ENCODE data around the gene TAF3.

Gene TAF3

GRCh38 chr10:7872041-7872442 lies 53.7 kb downstream of the TAF3 start:
- ATAC-seq (ENCODE audit: insufficient read depth, low read depth) = no peak; the same call in 2 of the 3 replicates

DNA sequence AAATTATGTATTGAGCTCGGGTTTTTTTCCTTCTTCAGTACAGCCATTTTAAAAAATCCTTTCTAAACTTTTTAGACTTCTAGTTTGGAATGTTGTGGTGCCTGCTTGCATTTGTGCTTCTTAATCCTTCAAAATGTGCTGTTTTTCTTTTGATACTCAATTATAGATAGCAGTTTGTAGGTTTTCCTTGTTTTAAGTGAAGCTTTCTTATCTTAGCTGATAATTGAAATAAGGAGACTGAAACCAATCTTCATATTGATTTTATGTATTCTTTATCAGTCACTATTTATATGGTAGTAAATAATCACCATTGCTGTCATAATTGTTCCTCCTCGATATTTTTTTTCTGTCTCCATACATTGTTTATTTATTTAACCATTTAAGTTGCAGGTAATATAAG lies 56.6 kb downstream of the TAF3 start:
- Histone ChIP-seq H3K79me2 (ENCODE audit: insufficient read depth, low read length) (peaks cover 13% of the 10 kb centered on the region), H3K4me1 (ENCODE audit: insufficient read depth, low read length) (peaks cover 5% of the 10 kb centered on the region; the same call in 1 of the 2 replicates), H3K4me3 (ENCODE audit: low read depth in 1 of 2, low read length in 2 of 2) (no peak overlapping the region)

More at GRCh38 chr10:7872041-7872442, 53.7 kb downstream of the TAF3 start:
- Histone ChIP-seq H3K79me2 (ENCODE audit: insufficient read depth, low read length) (peaks cover 14% of the 10 kb centered on the region), H3K27me3 (ENCODE audit: insufficient read depth, low read length, poor library complexity) (no peaks in the 10 kb centered on the region), H3K27ac (ENCODE audit: low read length) (0 out of 2 replicates have a peak overlapping the region, but pooled peaks have one; percentile 43), H3K4me3 (ENCODE audit: low read depth in 1 of 2, low read length in 2 of 2) (peak overlapping the region in 1 of 2 experiments; percentile 32; a peak in 1 of 4 replicates), H3K36me3 (ENCODE audit: insufficient read depth, low read length) (no peaks in the 10 kb centered on the region), H3K9me3 (ENCODE audit: insufficient read depth, low read length, severe bottlenecking) (no peaks in the 10 kb centered on the region), H3K9ac (ENCODE audit: low read depth, low read length) (0 out of 2 replicates have a peak overlapping the region, but pooled peaks have one; percentile 19), H4K20me1 (ENCODE audit: insufficient read depth, low read length) (no peaks in the 10 kb centered on the region; the same call in 1 of the 2 replicates), H3K4me1 (ENCODE audit: insufficient read depth, low read length) (peaks cover 5% of the 10 kb centered on the region; the same call in 1 of the 2 replicates), H2AFZ (ENCODE audit: low read depth, low read length) (0 out of 2 replicates have a peak overlapping the region, but pooled peaks have one; percentile 42), H3K4me2 (ENCODE audit: insufficient read depth, low read length) (peak overlapping the region; percentile 49; the same call in 1 of the 2 replicates)
- DNase-seq = no peak
- TF ChIP-seq, protein P1, sequence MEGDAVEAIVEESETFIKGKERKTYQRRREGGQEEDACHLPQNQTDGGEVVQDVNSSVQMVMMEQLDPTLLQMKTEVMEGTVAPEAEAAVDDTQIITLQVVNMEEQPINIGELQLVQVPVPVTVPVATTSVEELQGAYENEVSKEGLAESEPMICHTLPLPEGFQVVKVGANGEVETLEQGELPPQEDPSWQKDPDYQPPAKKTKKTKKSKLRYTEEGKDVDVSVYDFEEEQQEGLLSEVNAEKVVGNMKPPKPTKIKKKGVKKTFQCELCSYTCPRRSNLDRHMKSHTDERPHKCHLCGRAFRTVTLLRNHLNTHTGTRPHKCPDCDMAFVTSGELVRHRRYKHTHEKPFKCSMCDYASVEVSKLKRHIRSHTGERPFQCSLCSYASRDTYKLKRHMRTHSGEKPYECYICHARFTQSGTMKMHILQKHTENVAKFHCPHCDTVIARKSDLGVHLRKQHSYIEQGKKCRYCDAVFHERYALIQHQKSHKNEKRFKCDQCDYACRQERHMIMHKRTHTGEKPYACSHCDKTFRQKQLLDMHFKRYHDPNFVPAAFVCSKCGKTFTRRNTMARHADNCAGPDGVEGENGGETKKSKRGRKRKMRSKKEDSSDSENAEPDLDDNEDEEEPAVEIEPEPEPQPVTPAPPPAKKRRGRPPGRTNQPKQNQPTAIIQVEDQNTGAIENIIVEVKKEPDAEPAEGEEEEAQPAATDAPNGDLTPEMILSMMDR (IDR thresholded peaks at IDR 0.05; ENCODE audit: borderline replicate concordance, extremely low read depth, low read length, poor library complexity, severe bottlenecking) = peak; percentile 82
- TF ChIP-seq EZH2 (IDR thresholded peaks at IDR 0.05; ENCODE audit: borderline replicate concordance, low read depth, low read length, severe bottlenecking) = no peak

GRCh38 chr10:7876541-7877127 lies 58.3 kb downstream of the TAF3 start:
- Histone ChIP-seq H3K27me3 (ENCODE audit: insufficient read depth, low read length, poor library complexity) (no peaks in the 10 kb centered on the region), H4K20me1 (ENCODE audit: insufficient read depth, low read length) (no peaks in the 10 kb centered on the region), H3K79me2 (ENCODE audit: insufficient read depth, low read length) (peaks cover 13% of the 10 kb centered on the region), H3K9me3 (ENCODE audit: insufficient read depth, low read length, severe bottlenecking) (no peaks in the 10 kb centered on the region), H3K27ac (ENCODE audit: low read length) (no peak overlapping the region), H3K36me3 (ENCODE audit: insufficient read depth, low read length) (no peaks in the 10 kb centered on the region), H2AFZ (ENCODE audit: low read depth, low read length) (no peak overlapping the region), H3K4me3 (ENCODE audit: low read depth in 1 of 2, low read length in 2 of 2) (no peak overlapping the region), H3K9ac (ENCODE audit: low read depth, low read length) (no peak overlapping the region), H3K4me2 (ENCODE audit: insufficient read depth, low read length) (no peak overlapping the region), H3K4me1 (ENCODE audit: insufficient read depth, low read length) (peaks cover 5% of the 10 kb centered on the region; the same call in 1 of the 2 replicates)
- DNase-seq = no peak
- TF ChIP-seq, protein P1 (IDR thresholded peaks at IDR 0.05; ENCODE audit: borderline replicate concordance, extremely low read depth, low read length, poor library complexity, severe bottlenecking) = no peak
- no peak for TF ChIP-seq EZH2 (IDR thresholded peaks at IDR 0.05; ENCODE audit: borderline replicate concordance, low read depth, low read length, severe bottlenecking)
- ATAC-seq (ENCODE audit: insufficient read depth, low read depth) = no peak

More for the DNA sequence above, 56.6 kb downstream of the TAF3 start:
- H3K27me3 ChIP-seq (ENCODE audit: insufficient read depth, low read length, poor library complexity) = no peaks in the 10 kb centered on the region
- no peak overlapping the region for H3K27ac ChIP-seq (ENCODE audit: low read length)
- no peaks in the 10 kb centered on the region for H3K36me3 ChIP-seq (ENCODE audit: insufficient read depth, low read length)
- no peak overlapping the region for H3K4me2 ChIP-seq (ENCODE audit: insufficient read depth, low read length)
- H3K9me3 ChIP-seq (ENCODE audit: insufficient read depth, low read length, severe bottlenecking) = no peaks in the 10 kb centered on the region
- H3K9ac ChIP-seq (ENCODE audit: low read depth, low read length) = no peak overlapping the region
- no peak for TF ChIP-seq EZH2 (IDR thresholded peaks at IDR 0.05; ENCODE audit: borderline replicate concordance, low read depth, low read length, severe bottlenecking)
- TF ChIP-seq, protein P1 (IDR thresholded peaks at IDR 0.05; ENCODE audit: borderline replicate concordance, extremely low read depth, low read length, poor library complexity, severe bottlenecking) = no peak
- DNase-seq (no peak), ATAC-seq (ENCODE audit: insufficient read depth, low read depth) (no peak)
- no peaks in the 10 kb centered on the region for H4K20me1 ChIP-seq (ENCODE audit: insufficient read depth, low read length)
- no peak overlapping the region for H2AFZ ChIP-seq (ENCODE audit: low read depth, low read length)

All from DND-41 (cell line).